HG03095 (cell line): ENCODE data around the gene ZNF541.

Source experiments
- ATAC-seq: cut with Tn5 transposase; IDR thresholded peaks from one replicate; pipeline ENCODE4 v1.9.1; 2021; ENCODE audit warnings: moderate library complexity; ENCODE audit not compliant: unreplicated experiment

The ZNF541 gene

GRCh38 chr19:47547199-47547598, 25.7 kb downstream of the ZNF541 start:
- no peak for ATAC-seq

GRCh38 chr19:47545061-47545948, 27.6 kb downstream of the ZNF541 start:
- ATAC-seq: no peak

- ATAC-seq: no peak
These were observed 28.5 kb downstream of the ZNF541 start for GRCh38 chr19:47544476-47544875.

- no peak for ATAC-seq
These were observed 28.9 kb downstream of the ZNF541 start for GRCh38 chr19:47544075-47544474.

DNA sequence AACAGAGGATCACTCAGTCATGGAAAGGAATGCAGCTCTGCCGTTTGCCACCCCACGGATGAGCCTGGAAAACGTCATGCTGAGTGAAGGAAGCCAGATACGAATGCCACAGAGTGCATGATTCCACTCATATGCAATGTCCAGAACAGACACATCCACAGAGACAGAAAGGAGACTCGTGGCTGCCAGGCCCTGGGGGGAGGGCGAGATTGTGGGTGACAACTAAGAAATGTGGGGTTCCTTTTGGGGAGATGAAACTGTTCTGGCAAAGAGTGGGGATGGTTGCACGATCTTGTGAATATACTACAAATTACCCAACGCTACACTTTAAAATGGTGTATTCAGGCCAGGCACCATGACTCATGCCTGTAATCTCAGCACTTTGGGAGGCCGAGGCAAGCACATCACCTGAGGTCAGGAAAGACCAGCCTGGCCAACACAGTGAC, 30.9 kb downstream of the ZNF541 start:
- ATAC-seq: no peak

DNA sequence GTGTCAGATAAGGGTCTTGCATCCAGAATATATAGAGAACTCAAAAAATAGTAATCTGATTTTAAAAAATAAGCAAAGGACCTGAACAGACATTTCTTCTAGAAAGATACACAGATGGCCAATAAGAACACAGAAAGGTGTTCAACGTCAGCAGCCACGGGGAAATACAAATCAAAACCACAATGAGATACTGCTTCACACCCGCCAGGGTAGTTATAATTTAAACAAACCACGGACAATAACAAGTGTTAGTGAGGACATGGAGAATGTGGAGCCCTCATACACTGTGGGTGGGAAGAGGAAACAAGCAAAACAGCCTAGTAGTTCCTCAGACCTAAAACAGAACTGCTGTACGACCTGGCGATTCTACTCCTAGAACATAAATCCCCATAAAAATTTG, 31.4 kb downstream of the ZNF541 start:
- ATAC-seq: no peak

GRCh38 chr19:47540748-47541147, 32.2 kb downstream of the ZNF541 start:
- ATAC-seq: no peak

- ATAC-seq: no peak
These were observed 33.1 kb downstream of the ZNF541 start for GRCh38 chr19:47539747-47540311.

DNA sequence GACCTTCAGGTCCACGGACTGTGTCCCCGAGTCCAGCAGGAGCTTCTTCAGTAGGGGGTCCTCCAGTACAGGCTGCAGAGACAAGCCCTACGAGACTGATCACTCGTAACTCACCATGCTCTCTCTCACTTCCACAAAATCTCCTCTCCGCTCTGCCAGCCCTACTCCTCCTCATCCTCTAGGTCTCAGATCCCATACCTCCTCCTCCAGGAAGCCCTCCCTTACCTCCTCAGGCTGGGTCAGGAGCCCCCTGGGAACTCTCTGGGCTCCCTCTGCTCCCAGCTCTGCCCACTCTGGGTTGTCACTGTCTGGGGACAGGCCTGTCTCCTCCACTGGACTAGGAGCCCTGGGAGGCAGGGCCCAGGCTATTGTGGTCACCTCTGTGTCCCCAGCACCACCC, 34.1 kb downstream of the ZNF541 start:
- ATAC-seq: no peak

DNA sequence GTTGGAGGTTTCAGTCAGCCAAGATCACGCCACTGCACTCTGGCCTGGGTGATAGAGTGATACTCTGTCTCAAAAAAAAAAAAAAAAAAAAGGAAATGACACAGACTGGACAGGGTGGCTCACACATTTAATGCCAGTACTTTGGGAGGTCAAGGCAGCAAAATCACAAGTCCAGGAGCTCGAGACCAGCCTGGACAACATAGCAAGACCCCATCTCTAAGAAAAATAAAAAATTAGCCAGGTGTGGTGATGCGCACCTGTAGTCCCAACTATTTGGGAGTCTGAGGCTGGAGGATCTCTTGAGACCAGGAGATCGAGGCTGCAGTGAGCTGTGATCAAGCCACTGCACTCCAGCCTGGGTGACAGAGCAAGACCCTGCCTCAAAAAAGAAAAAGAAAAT, 35.5 kb downstream of the ZNF541 start:
- ATAC-seq: no peak

DNA sequence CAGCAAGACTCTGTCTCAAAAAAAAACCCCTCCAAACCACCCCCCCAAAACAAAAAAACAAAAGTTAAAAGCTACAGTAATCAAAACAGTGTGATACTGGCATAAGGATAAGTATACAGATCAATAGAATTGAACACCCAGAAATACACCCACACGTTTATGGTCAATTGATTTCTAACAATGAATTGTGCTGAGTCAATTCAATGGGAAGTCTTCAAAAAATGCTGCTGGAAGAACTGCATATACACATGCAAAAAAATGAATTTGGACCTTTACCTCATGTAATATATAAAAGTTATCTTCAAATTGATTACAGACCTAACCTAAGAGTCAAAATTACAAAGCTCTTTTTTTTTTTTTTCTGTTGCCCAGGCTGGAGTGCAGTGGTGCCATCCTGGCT, 38.3 kb downstream of the ZNF541 start:
- no peak for ATAC-seq

- ATAC-seq: no peak
These were observed 41.1 kb downstream of the ZNF541 start for GRCh38 chr19:47531640-47532387.

GRCh38 chr19:47529018-47529742, 43.8 kb downstream of the ZNF541 start:
- no peak for ATAC-seq

- no peak for ATAC-seq
These were observed 46.1 kb downstream of the ZNF541 start for GRCh38 chr19:47526798-47527197.

- no peak for ATAC-seq
These were observed 49.5 kb downstream of the ZNF541 start for GRCh38 chr19:47523473-47523872.
